WTC11 (cell line): Measurements from ENCODE around the gene RBFOX1. TPM values are rescaled to one million over a fixed set of nuclear protein-coding genes. Genes with fewer than 3 reads are reported as not detected.

Experiments
- ATAC-seq: fragments of 200-7000 bp; cut with Tn5 transposase; 2 replicates; pipeline ENCODE4 v1.10.0; 2021; ENCODE audit warnings: mild to moderate bottlenecking, moderate library complexity
- CTCF ChIA-PET: fragments of 300-600 bp; sonication (Branson Sonifier 250); formaldehyde crosslinking; loops from one replicate; lab custom pipeline; 2021; ENCODE audit warnings: antibody characterized with exemption; lab: Charles Lee
- POLR2A ChIA-PET: fragments of 350-600 bp; sonication (Branson Sonifier 250); formaldehyde crosslinking; loops from one replicate; lab custom pipeline; 2021; ENCODE audit warnings: antibody characterized with exemption; lab: Charles Lee
- DNase-seq: peaks from one replicate; pipeline ENCODE4 v3.0.0; 2021; ENCODE audit warnings: low spot score
- H3K27ac Mint-ChIP-seq: 2 replicates; pipeline ENCODE4 v1.8.0; 2021; ENCODE audit warnings: mixed read lengths
- H3K27me3 Mint-ChIP-seq: 2 replicates; pipeline ENCODE4 v1.8.0; 2021; ENCODE audit warnings: low read depth, mild to moderate bottlenecking, moderate library complexity, mixed read lengths
- H3K36me3 Mint-ChIP-seq: 2 replicates; pipeline ENCODE4 v1.8.0; 2021; ENCODE audit warnings: mixed read lengths
- H3K4me1 Mint-ChIP-seq: 2 replicates; pipeline ENCODE4 v1.8.0; 2022; ENCODE audit warnings: mixed read lengths
- H3K4me3 Mint-ChIP-seq: 2 replicates; pipeline ENCODE4 v1.8.0; 2021; ENCODE audit warnings: mild to moderate bottlenecking, moderate library complexity, mixed read lengths
- H3K9me3 Mint-ChIP-seq: 2 replicates; pipeline ENCODE4 v1.8.0; 2021; ENCODE audit warnings: mixed read lengths
- ATF1 ChIP-seq: sonication (generic); formaldehyde crosslinking; IDR thresholded peaks from 2 replicates; pipeline ENCODE4 v1.8.1; 2023; ENCODE audit warnings: mild to moderate bottlenecking, moderate library complexity, missing genetic modification reagents
- ETV6 ChIP-seq: sonication (generic); formaldehyde crosslinking; IDR thresholded peaks from 2 replicates; pipeline ENCODE4 v1.8.1; 2022; ENCODE audit warnings: mild to moderate bottlenecking, missing genetic modification reagents
- FOXP1 ChIP-seq: sonication (generic); formaldehyde crosslinking; IDR thresholded peaks from 2 replicates; pipeline ENCODE4 v1.8.0; 2022; ENCODE audit warnings: missing genetic modification reagents, mild to moderate bottlenecking, moderate library complexity, borderline replicate concordance
- GTF2I ChIP-seq: fragments of 250-450 bp; sonication (Bioruptor Pico); conservative IDR thresholded peaks from 2 replicates; pipeline ENCODE4 v1.4.0; 2021; ENCODE audit warnings: mild to moderate bottlenecking
- HMGA2 ChIP-seq: fragments of 250-450 bp; sonication (Bioruptor Pico); IDR thresholded peaks from 2 replicates; pipeline ENCODE4 v1.4.0; 2021; ENCODE audit warnings: mild to moderate bottlenecking, moderate library complexity
- JAZF1 ChIP-seq: fragments of 250-450 bp; sonication (Bioruptor Pico); IDR thresholded peaks from 2 replicates; pipeline ENCODE4 v1.9.0; 2021; ENCODE audit warnings: moderate library complexity, mild to moderate bottlenecking, inconsistent platforms
- JUN ChIP-seq: sonication (generic); formaldehyde crosslinking; IDR thresholded peaks from 2 replicates; pipeline ENCODE4 v1.8.0; 2023; ENCODE audit warnings: mild to moderate bottlenecking, missing genetic modification reagents
- KAT7 ChIP-seq: sonication (generic); formaldehyde crosslinking; IDR thresholded peaks from 2 replicates; pipeline ENCODE4 v1.8.1; 2023; ENCODE audit warnings: missing genetic modification reagents, mild to moderate bottlenecking, borderline replicate concordance
- NFATC4 ChIP-seq: fragments of 250-450 bp; sonication (Bioruptor Pico); IDR thresholded peaks from 2 replicates; pipeline ENCODE4 v1.9.0; 2021; ENCODE audit warnings: mild to moderate bottlenecking
- NFYB ChIP-seq: sonication (generic); formaldehyde crosslinking; conservative IDR thresholded peaks from 2 replicates; pipeline ENCODE4 v1.8.0; 2022; ENCODE audit warnings: low read depth, missing genetic modification reagents
- RORB ChIP-seq: fragments of 250-450 bp; sonication (Bioruptor Pico); IDR thresholded peaks from 2 replicates; pipeline ENCODE4 v1.9.0; 2021; ENCODE audit warnings: mild to moderate bottlenecking
- SOX15 ChIP-seq: fragments of 250-450 bp; sonication (Bioruptor Pico); IDR thresholded peaks from 2 replicates; pipeline ENCODE4 v1.9.0; 2021; ENCODE audit warnings: mild to moderate bottlenecking
- SP1 ChIP-seq: sonication (generic); formaldehyde crosslinking; conservative IDR thresholded peaks from 2 replicates; pipeline ENCODE4 v1.8.1; 2022; ENCODE audit warnings: missing genetic modification reagents
- ZNF232 ChIP-seq: sonication (generic); formaldehyde crosslinking; IDR thresholded peaks from 2 replicates; pipeline ENCODE4 v1.8.0; 2022; ENCODE audit warnings: mild to moderate bottlenecking, missing genetic modification reagents
- total RNA-seq: library from RNA; stranded (reverse); gene quantifications from 3 replicates; pipeline ENCODE4 v1.2.3, GENCODE V29; 2021
- TF ChIP-seq, protein P1 (sequence below): fragments of 250-450 bp; sonication (Bioruptor Pico); IDR thresholded peaks from 2 replicates; pipeline ENCODE4 v1.8.0; 2021; ENCODE audit warnings: mild to moderate bottlenecking
- TF ChIP-seq, protein P2 (sequence below): sonication (generic); formaldehyde crosslinking; IDR thresholded peaks from 2 replicates; pipeline ENCODE4 v1.8.1; 2023; ENCODE audit warnings: mild to moderate bottlenecking, missing genetic modification reagents, moderate library complexity
- TF ChIP-seq, protein P3 (sequence below): sonication (generic); formaldehyde crosslinking; conservative IDR thresholded peaks from 2 replicates; pipeline ENCODE4 v1.8.1; 2022; ENCODE audit warnings: mild to moderate bottlenecking, missing genetic modification reagents
- TF ChIP-seq, protein P4 (sequence below): fragments of 200-600 bp; IDR thresholded peaks from 2 replicates; pipeline ENCODE4 v1.8.0; 2022; ENCODE audit warnings: antibody characterized with exemption
- TF ChIP-seq, protein P5 (sequence below): sonication (generic); formaldehyde crosslinking; IDR thresholded peaks from 2 replicates; pipeline ENCODE4 v1.8.0; 2023; ENCODE audit warnings: missing genetic modification reagents, mild to moderate bottlenecking, borderline replicate concordance
- TF ChIP-seq, protein P6 (sequence below): sonication (generic); formaldehyde crosslinking; IDR thresholded peaks from 2 replicates; pipeline ENCODE4 v1.8.1; 2022; ENCODE audit warnings: low read depth, mild to moderate bottlenecking, moderate library complexity, missing genetic modification reagents, borderline replicate concordance

Gene RBFOX1
- total RNA-seq, 1 experiment from 2014 or later = 1.1 TPM

DNA sequence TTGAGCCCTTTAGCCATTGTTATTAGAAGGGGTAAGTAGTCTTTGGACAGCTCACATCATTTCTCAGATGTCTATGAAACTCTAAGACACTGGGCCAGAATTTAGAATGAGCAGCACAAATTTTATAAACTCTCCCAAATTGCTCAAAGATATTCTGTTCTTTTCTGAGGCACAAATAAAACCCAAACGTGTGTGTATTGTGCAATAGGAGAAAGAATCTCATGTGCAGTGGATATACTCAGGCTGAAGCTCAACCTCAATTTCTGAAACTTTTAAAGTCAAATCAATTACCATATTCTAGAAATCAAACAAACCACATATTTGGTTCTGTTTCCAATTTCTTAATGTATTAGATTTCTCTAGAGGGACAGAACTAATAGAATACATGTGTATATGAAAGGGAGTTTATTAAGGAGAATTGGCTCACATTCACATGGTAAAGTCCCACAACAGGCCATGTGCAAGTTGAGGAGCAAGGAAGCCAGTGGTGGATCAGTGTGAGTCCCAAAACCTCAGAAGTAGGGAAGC, 403.6 kb downstream of the RBFOX1 start:
- TF ChIP-seq ATF1 (CRISPR knock-in tag) (no peak), GTF2I (CRISPR knock-in tag) (no peak), KAT7 (CRISPR knock-in tag) (no peak), NFYB (CRISPR knock-in tag) (no peak), FOXP1 (CRISPR knock-in tag) (no peak), NFATC4 (CRISPR knock-in tag) (no peak), ZNF232 (CRISPR knock-in tag) (no peak), JUN (CRISPR knock-in tag) (no peak), SOX15 (CRISPR knock-in tag) (no peak), ETV6 (CRISPR knock-in tag) (no peak), JAZF1 (CRISPR knock-in tag) (no peak), HMGA2 (no peak), SP1 (CRISPR knock-in tag) (no peak), RORB (CRISPR knock-in tag) (no peak)
- TF ChIP-seq, protein P1, sequence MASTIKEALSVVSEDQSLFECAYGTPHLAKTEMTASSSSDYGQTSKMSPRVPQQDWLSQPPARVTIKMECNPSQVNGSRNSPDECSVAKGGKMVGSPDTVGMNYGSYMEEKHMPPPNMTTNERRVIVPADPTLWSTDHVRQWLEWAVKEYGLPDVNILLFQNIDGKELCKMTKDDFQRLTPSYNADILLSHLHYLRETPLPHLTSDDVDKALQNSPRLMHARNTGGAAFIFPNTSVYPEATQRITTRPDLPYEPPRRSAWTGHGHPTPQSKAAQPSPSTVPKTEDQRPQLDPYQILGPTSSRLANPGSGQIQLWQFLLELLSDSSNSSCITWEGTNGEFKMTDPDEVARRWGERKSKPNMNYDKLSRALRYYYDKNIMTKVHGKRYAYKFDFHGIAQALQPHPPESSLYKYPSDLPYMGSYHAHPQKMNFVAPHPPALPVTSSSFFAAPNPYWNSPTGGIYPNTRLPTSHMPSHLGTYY (CRISPR knock-in tag) = no peak
- TF ChIP-seq, protein P2, sequence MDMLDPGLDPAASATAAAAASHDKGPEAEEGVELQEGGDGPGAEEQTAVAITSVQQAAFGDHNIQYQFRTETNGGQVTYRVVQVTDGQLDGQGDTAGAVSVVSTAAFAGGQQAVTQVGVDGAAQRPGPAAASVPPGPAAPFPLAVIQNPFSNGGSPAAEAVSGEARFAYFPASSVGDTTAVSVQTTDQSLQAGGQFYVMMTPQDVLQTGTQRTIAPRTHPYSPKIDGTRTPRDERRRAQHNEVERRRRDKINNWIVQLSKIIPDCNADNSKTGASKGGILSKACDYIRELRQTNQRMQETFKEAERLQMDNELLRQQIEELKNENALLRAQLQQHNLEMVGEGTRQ (CRISPR knock-in tag) = no peak
- TF ChIP-seq, protein P3, sequence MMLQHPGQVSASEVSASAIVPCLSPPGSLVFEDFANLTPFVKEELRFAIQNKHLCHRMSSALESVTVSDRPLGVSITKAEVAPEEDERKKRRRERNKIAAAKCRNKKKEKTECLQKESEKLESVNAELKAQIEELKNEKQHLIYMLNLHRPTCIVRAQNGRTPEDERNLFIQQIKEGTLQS (CRISPR knock-in tag) = no peak
- TF ChIP-seq, protein P4, sequence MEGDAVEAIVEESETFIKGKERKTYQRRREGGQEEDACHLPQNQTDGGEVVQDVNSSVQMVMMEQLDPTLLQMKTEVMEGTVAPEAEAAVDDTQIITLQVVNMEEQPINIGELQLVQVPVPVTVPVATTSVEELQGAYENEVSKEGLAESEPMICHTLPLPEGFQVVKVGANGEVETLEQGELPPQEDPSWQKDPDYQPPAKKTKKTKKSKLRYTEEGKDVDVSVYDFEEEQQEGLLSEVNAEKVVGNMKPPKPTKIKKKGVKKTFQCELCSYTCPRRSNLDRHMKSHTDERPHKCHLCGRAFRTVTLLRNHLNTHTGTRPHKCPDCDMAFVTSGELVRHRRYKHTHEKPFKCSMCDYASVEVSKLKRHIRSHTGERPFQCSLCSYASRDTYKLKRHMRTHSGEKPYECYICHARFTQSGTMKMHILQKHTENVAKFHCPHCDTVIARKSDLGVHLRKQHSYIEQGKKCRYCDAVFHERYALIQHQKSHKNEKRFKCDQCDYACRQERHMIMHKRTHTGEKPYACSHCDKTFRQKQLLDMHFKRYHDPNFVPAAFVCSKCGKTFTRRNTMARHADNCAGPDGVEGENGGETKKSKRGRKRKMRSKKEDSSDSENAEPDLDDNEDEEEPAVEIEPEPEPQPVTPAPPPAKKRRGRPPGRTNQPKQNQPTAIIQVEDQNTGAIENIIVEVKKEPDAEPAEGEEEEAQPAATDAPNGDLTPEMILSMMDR = no peak
- ChIA-PET POLR2A (no interaction called here), CTCF (no interaction called here)
- DNase-seq = no peak
- peaks cover 68% of the 10 kb centered on the region for H3K9me3 Mint-ChIP-seq
- H3K4me1 Mint-ChIP-seq = no peaks in the 10 kb centered on the region
- H3K27ac Mint-ChIP-seq = no peak overlapping the region
- no peak overlapping the region for H3K4me3 Mint-ChIP-seq
- no peak for ATAC-seq
- H3K36me3 Mint-ChIP-seq = peaks cover 19% of the 10 kb centered on the region
- H3K27me3 Mint-ChIP-seq = peaks cover 9% of the 10 kb centered on the region

DNA sequence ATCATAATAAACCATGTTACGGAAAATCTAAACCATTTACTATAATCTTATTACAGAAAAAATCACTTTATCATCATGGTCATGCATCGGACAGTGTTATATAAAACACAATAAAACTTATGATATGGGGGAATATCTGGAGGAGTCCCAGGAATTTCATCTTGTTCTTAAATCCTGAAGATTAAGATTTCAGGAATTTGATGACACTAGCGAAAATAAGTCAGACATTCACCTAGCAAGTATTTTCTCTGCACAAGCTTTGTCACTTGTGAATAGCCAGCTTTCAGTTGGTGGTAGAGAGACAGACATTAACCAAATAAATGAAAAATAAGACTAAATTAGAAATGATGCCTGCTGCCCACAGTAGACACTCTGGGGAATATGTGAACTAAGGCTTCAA, 410.0 kb downstream of the RBFOX1 start:
- Mint-ChIP-seq H3K4me1 (peaks cover 17% of the 10 kb centered on the region), H3K27ac (no peak overlapping the region), H3K4me3 (no peak overlapping the region), H3K36me3 (peaks cover 12% of the 10 kb centered on the region), H3K27me3 (peaks cover 6% of the 10 kb centered on the region; the same call in 1 of the 2 replicates), H3K9me3 (peaks cover 46% of the 10 kb centered on the region)
- ChIA-PET POLR2A (no interaction called here), CTCF (no interaction called here)
- DNase-seq = no peak
- TF ChIP-seq, protein P5, sequence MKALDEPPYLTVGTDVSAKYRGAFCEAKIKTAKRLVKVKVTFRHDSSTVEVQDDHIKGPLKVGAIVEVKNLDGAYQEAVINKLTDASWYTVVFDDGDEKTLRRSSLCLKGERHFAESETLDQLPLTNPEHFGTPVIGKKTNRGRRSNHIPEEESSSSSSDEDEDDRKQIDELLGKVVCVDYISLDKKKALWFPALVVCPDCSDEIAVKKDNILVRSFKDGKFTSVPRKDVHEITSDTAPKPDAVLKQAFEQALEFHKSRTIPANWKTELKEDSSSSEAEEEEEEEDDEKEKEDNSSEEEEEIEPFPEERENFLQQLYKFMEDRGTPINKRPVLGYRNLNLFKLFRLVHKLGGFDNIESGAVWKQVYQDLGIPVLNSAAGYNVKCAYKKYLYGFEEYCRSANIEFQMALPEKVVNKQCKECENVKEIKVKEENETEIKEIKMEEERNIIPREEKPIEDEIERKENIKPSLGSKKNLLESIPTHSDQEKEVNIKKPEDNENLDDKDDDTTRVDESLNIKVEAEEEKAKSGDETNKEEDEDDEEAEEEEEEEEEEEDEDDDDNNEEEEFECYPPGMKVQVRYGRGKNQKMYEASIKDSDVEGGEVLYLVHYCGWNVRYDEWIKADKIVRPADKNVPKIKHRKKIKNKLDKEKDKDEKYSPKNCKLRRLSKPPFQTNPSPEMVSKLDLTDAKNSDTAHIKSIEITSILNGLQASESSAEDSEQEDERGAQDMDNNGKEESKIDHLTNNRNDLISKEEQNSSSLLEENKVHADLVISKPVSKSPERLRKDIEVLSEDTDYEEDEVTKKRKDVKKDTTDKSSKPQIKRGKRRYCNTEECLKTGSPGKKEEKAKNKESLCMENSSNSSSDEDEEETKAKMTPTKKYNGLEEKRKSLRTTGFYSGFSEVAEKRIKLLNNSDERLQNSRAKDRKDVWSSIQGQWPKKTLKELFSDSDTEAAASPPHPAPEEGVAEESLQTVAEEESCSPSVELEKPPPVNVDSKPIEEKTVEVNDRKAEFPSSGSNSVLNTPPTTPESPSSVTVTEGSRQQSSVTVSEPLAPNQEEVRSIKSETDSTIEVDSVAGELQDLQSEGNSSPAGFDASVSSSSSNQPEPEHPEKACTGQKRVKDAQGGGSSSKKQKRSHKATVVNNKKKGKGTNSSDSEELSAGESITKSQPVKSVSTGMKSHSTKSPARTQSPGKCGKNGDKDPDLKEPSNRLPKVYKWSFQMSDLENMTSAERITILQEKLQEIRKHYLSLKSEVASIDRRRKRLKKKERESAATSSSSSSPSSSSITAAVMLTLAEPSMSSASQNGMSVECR = no peak
- TF ChIP-seq, protein P6, sequence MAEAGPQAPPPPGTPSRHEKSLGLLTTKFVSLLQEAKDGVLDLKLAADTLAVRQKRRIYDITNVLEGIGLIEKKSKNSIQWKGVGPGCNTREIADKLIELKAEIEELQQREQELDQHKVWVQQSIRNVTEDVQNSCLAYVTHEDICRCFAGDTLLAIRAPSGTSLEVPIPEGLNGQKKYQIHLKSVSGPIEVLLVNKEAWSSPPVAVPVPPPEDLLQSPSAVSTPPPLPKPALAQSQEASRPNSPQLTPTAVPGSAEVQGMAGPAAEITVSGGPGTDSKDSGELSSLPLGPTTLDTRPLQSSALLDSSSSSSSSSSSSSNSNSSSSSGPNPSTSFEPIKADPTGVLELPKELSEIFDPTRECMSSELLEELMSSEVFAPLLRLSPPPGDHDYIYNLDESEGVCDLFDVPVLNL (CRISPR knock-in tag) = no peak
- no peak for ATAC-seq
